ENCODE results near the gene TSSC4.

DNA sequence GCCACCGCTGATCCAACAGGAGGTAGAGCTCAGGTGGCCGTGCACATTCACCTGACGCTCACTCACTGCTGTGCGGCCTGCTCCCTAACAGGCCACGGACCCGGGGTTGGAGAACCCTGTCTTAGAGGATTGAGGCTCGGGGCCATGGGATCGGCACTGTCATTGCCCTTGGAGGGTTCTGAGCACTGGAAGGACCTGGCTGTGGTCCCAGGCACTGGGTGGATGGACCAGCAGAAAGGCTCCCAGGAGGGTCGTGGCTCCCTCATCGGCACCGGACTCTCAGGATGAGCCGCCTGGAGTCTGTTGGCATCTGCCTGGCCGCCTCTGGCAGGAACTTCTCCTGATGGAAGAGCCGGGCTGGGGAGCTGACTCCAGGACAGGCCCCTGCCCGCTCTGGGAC is 50.8 kb downstream of the TSSC4 start:
- TF ChIP-seq, protein P1, sequence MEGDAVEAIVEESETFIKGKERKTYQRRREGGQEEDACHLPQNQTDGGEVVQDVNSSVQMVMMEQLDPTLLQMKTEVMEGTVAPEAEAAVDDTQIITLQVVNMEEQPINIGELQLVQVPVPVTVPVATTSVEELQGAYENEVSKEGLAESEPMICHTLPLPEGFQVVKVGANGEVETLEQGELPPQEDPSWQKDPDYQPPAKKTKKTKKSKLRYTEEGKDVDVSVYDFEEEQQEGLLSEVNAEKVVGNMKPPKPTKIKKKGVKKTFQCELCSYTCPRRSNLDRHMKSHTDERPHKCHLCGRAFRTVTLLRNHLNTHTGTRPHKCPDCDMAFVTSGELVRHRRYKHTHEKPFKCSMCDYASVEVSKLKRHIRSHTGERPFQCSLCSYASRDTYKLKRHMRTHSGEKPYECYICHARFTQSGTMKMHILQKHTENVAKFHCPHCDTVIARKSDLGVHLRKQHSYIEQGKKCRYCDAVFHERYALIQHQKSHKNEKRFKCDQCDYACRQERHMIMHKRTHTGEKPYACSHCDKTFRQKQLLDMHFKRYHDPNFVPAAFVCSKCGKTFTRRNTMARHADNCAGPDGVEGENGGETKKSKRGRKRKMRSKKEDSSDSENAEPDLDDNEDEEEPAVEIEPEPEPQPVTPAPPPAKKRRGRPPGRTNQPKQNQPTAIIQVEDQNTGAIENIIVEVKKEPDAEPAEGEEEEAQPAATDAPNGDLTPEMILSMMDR (conservative IDR thresholded peaks at IDR 0.05) = no peak
- no peak for TF ChIP-seq EZH2 (IDR thresholded peaks at IDR 0.05; ENCODE audit: low read depth)

All from PC-9 (cell line).